GM12865 (cell line): Measurements from ENCODE around the gene GNG8.
A peak's percentile ranks its signal among the peaks of the same experiment; 100 is the strongest.

Source experiments
- DNase-seq: peaks from one replicate; pipeline ENCODE4 v3.0.0; 2010; ENCODE audit warnings: low read depth
- H3K4me3 ChIP-seq: 2 replicates; pipeline ENCODE4 v1.5.1; 2011; ENCODE audit warnings: mild to moderate bottlenecking, low read depth, low read length, control low read depth
- TF ChIP-seq, protein P1 (sequence below): IDR thresholded peaks from 2 replicates; pipeline ENCODE4 v1.5.1; 2011; ENCODE audit warnings: low read length, control low read depth, low read depth, inconsistent platforms; ENCODE audit not compliant: insufficient read depth; ENCODE audit errors: missing control alignments

The GNG8 gene

GRCh38 chr19:46644720-46645119 is 8.7 kb upstream of the GNG8 start:
- DNase-seq = no peak
- TF ChIP-seq, protein P1, sequence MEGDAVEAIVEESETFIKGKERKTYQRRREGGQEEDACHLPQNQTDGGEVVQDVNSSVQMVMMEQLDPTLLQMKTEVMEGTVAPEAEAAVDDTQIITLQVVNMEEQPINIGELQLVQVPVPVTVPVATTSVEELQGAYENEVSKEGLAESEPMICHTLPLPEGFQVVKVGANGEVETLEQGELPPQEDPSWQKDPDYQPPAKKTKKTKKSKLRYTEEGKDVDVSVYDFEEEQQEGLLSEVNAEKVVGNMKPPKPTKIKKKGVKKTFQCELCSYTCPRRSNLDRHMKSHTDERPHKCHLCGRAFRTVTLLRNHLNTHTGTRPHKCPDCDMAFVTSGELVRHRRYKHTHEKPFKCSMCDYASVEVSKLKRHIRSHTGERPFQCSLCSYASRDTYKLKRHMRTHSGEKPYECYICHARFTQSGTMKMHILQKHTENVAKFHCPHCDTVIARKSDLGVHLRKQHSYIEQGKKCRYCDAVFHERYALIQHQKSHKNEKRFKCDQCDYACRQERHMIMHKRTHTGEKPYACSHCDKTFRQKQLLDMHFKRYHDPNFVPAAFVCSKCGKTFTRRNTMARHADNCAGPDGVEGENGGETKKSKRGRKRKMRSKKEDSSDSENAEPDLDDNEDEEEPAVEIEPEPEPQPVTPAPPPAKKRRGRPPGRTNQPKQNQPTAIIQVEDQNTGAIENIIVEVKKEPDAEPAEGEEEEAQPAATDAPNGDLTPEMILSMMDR = no peak
- H3K4me3 ChIP-seq = no peak overlapping the region

DNA sequence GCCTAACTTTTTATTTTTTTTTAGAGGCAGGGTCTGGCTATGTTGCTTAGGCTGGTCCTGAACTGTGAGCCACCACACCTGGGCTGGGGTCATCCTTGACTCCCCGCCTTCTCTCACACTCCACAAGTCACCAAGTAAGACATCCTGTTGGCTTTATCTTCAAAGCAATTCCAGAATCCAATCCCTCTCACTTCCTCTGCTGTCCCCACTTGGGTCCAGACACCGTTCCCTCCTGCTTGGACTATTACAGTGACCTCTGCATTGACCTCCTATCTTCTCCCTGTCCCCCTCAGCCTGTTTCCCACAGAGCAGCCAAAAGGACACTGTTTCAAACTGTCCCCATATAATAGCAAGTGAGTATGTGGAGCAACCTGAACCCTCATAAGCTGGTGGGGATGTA is 4.7 kb upstream of the GNG8 start:
- no peak for DNase-seq
- H3K4me3 ChIP-seq = no peak overlapping the region
- TF ChIP-seq, protein P1 = no peak

- DNase-seq = peak; percentile 41
- H3K4me3 ChIP-seq = peak overlapping the region; percentile 32
- TF ChIP-seq, protein P1 = no peak
These were observed 3.6 kb upstream of the GNG8 start for GRCh38 chr19:46639358-46640182.

- TF ChIP-seq, protein P1 = no peak
- no peak overlapping the region for H3K4me3 ChIP-seq
- no peak for DNase-seq
These were observed 1.2 kb upstream of the GNG8 start for GRCh38 chr19:46637224-46637623.

- peak overlapping the region; percentile 37 for H3K4me3 ChIP-seq
- TF ChIP-seq, protein P1 = no peak
- DNase-seq = no peak
These were observed 1.3 kb downstream of the GNG8 start for GRCh38 chr19:46634656-46635218.

GRCh38 chr19:46634045-46634655 is 1.9 kb downstream of the GNG8 start:
- peak overlapping the region; percentile 37 for H3K4me3 ChIP-seq
- peak; percentile 96 for DNase-seq
- TF ChIP-seq, protein P1 = no peak
